ENCODE results near the gene WDR70.
"Not testable (repeated sequence)": the region's sequence is repeated elsewhere in the genome, so short reads cannot be mapped to it uniquely, and the experiment has no call there.

Gene WDR70

GRCh38 chr5:37454402-37455055, 75.4 kb downstream of the WDR70 start:
- DNase-seq: not testable (repeated sequence)

GRCh38 chr5:37463191-37464051, 84.3 kb downstream of the WDR70 start:
- DNase-seq: not testable (repeated sequence)

DNA sequence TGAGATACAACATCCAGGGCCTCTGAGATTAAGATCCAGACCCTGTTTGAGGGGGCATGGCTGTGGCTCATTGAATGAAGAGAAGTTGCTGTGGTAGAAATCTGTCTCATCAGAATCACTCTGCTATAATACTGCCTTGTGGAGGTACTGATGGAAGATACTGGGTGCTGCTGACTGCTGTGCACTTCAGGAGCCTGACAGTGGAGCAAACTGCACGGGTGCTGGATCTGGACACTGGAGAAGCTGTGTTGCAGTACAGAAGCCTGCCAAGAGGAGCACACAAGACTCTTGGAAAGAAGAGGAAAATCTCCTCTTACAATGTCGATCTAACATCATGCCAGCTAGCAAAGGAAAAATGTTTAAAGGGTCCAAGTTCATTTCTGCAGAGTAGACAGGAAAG, 85.5 kb downstream of the WDR70 start:
- not testable (repeated sequence) for DNase-seq

GRCh38 chr5:37469383-37469782, 90.3 kb downstream of the WDR70 start:
- not testable (repeated sequence) for DNase-seq

- no peak for DNase-seq
These were observed 92.6 kb downstream of the WDR70 start for GRCh38 chr5:37471666-37472197.

GRCh38 chr5:37477426-37477825, 98.3 kb downstream of the WDR70 start:
- DNase-seq: no peak

- DNase-seq: no peak
These were observed 99.2 kb downstream of the WDR70 start for GRCh38 chr5:37478121-37478894.

- DNase-seq: not testable (repeated sequence)
These were observed 102.3 kb downstream of the WDR70 start for GRCh38 chr5:37481395-37481794.

- no peak for DNase-seq
These were observed 111.1 kb downstream of the WDR70 start for GRCh38 chr5:37490120-37490810.

GRCh38 chr5:37490931-37491330, 111.8 kb downstream of the WDR70 start:
- DNase-seq: no peak

GRCh38 chr5:37492778-37493555, 113.8 kb downstream of the WDR70 start:
- DNase-seq: no peak

GRCh38 chr5:37494756-37495155, 115.6 kb downstream of the WDR70 start:
- DNase-seq: no peak

DNA sequence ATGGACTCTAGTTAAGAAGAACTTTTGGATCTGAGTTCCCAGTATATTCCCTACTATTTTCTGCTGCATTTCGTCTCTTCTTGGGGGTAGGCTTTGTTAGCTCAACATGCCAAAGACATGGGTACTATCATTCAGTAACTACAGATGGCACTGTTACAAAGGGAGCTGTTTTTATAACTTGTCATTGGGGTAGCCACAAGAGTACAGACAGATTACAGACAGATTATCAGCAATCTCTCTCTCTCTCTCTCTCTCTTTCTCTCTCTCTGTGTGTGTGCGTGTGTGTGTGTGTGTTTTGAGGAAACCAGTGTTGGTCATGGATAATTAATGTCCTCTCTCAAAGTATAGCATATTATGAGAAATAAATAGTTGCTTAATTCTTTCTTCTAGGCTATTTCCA, 116.1 kb downstream of the WDR70 start:
- DNase-seq: no peak

- DNase-seq: no peak
These were observed 116.7 kb downstream of the WDR70 start for GRCh38 chr5:37495668-37496347.

DNA sequence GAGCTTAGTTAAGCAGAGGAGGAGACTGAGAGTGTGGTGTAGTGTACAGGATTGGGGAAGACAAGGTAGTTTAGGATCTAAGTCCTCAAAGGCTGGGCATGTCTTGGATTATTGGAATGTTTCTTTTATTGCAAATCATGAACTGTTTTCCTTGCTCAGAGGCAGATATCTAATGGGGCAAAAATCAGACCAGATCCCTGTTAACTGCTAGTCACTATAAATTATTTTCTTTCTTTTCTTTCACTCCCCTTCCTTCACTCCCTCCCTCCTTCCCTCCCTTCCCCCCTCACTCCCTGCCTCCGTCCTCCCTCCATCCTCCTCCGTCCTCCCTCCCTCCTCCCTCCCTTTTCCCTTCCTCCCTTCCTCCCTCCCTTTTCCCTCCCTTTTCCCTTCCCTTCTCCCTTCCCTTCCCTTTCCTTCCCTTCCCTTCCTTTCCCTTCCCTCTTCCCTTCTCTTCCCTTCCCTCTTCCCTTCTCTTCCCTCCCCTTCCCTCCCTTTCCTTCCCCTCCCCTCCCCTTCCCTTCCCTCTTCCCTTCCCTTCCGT, 117.9 kb downstream of the WDR70 start:
- no peak for DNase-seq

DNA sequence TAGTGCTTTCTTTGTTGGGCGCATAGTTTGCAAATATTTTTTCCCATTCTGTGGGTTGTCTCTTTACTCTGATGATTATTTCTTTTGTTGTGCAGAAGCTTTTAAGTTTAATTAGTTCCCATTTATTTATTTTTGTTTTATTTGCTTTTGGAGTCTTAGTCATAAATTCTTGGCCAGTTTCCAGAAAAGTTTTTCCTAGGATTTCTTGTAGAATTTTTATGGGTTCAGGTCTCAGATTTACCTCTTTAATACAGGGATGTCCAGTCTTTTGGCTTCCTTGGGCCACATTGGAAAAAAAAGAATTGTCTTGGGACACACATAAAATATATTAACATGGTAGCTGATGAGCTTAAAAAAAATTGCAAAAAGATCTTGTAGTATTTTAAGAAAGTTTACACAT, 122.0 kb downstream of the WDR70 start:
- DNase-seq: no peak

- no peak for DNase-seq
These were observed 127.1 kb downstream of the WDR70 start for GRCh38 chr5:37506241-37506640.

DNA sequence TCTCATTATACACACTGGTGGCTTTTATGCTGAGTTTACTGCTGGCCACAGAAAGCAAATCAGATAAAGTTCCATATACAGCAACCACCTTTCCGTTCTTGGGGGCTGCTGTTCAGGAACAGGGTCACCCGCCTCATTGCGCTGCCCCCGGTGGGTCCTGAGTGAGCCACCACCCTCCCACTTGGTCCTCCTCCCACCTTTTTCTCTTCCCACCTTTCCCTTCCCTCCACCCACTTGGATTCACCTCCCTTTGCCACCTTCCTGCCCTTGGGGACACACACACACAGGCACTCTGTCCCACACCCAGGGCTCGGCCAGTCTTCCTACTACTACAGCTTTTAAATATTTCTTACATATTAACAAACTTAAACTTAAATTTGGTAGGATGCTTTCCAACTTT, 127.6 kb downstream of the WDR70 start:
- no peak for DNase-seq

DNA sequence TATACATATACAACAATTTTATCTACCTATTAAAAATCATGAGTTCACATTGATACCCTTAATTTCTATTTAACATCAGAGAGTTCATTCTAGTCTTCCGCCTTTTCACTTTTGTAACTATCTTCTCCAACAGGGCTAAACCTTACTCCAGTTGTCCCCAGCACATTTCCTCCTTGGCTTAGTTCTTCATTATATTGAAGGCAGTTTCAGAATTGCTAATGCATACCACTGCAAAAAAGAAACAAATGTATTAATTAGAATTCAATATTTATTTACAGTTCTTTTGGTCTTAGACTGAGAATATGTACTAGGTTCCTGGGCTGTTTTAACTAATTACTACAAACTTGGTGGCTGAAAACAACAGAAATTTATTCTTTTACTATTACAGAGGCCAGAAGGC, 132.5 kb downstream of the WDR70 start:
- DNase-seq: no peak

DNA sequence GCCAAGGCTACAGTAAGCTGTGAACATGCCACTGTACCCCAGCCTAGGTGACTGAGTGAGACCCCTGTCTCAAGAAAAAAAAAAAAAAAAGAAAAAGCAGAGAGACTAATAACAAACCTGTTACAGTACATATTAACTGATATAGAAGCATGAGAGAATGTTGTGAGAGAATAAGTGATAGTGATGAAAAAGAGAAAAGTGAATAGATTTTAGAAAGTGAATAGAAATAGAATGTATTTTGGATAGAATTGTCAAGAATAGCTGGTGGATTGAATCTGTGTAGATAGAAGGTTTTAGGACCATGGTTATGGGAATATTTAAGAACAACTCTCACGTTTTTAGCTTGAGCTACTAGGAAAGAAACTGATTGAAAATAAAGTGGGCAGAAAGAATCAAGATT, 135.8 kb downstream of the WDR70 start:
- DNase-seq: no peak

- DNase-seq: no peak
These were observed 138.6 kb downstream of the WDR70 start for GRCh38 chr5:37517686-37518085.

Data from NCI-H1092 (cell line).